ELR (cell line): ENCODE data around the gene RNF224.

Experiments used
- DNase-seq: peaks from one replicate; pipeline ENCODE4 v3.0.0-alpha.2; 2015; ENCODE audit warnings: low read depth

Gene RNF224

DNA sequence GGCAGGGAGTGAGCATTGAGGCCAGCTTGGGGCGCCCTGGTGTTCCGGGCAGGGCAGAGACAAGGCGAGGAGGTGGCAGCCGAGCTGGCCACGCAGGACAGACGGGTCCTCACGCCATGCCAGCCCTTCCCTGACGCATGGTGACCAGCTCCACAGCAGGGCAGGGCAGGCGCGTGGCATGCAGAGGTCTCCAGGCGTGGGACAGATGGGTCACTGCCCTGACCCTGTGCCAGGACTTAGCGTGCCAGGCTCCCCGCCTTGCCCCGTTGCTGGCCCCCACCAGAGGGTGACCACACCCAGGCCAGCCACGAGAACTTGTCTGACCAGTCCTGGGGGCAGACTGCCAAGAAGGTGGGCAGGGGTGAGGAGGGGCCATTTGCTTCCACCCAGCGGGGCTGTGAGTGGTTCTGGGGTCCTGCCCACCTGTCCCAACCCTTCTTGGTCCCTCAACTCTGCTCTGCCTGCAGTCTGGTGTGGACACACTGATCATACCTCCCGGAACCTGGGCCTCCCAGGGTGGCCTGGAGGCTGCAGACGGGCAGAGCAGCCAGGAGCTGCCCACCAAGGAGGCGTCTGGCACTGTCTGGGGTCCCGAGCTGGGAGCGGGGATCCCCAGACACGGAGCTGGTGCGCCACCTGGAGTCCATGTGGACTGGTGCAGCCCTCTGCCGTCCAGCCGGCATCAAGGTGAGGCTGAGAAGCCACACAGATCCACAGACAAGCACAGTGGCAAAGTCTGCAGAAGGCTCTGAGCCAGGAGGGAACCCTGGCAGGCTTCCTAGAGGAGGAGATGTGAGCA lies at the start of gene RNF224:
Gene RNF224, plus strand, starts transcription at position 449 of the 799 bp plus-strand sequence. CDS start 834 bp downstream, outside the sequence.
- peak; percentile 83 for DNase-seq

GRCh38 chr9:137178201-137178938 lies 48.9 kb upstream of the RNF224 start:
- peak; percentile 51 for DNase-seq

GRCh38 chr9:137178939-137179630 lies 48.2 kb upstream of the RNF224 start:
- no peak for DNase-seq

DNA sequence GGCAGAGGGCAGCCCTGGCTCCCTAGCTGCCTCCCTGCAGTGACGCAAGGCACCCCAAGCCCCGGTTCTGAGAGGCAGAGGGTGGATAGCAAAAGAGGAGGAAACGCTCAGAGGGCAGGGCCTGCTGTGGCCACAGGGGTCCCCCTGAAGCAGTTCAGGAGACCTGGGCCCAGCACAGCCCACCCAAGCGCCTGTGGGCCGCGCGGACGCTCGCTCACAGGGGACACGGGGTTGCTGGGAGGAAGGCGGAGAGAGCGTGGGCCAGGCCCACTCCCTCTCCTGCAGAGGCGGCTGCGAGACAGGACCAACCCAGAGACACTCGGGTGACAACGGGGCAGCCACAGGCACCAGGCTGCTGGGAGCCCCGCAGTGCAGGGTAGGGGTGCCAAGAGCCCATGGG lies 47.5 kb upstream of the RNF224 start:
- DNase-seq, result no peak

DNA sequence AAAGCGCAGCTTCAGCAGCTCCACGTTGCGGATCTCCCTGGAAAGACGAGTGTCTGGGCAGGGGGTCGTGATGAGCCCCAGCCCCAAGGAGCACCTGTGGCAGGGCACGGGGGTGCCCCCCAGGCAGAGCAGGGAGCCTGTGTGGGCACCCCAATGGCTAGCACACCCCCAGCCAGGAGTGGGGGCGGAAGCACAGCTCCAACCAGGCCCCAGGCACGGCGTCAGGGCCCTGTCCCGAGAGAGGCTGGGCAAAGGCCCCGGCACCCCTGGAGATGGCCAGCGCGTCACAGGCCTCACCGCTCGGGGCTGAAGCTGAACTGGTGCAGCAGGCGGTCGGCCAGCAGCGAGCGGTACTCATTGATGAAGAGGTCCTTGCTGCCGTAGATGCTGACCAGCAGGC lies 46.8 kb upstream of the RNF224 start:
- DNase-seq, result no peak

- DNase-seq, result no peak
These were observed 45.6 kb upstream of the RNF224 start for GRCh38 chr9:137181680-137182079.

GRCh38 chr9:137182836-137183235 lies 44.5 kb upstream of the RNF224 start:
- DNase-seq, result no peak

DNA sequence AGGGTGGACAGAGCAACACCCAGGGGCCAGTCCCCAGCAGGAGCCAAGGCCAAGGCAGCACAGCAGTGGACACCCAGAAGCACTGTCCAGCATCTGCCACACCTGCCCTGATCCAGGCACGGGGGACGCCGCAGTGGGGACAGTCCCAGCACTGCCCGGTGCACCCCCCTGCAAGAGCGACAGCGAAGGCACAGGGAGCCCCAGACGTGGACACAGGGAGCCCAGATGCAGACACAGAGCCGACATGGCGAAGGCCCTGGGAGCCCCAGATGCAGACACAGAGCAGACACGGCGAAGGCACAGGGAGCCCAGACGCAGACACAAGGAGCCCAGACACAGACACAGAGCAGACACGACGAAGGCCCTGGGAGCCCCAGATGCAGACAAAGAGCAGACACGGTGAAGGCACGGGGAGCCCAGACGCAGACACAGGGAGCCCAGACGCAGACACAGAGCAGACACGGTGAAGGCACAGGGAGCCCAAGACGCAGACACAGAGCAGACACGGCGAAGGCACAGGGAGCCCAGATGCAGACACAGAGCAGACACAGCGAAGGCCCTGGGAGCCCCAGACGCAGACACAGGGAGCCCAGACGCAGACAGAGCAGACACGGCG lies 43.2 kb upstream of the RNF224 start:
- no peak for DNase-seq

GRCh38 chr9:137184881-137185660 lies 42.2 kb upstream of the RNF224 start:
- no peak for DNase-seq

GRCh38 chr9:137185921-137186320 lies 41.4 kb upstream of the RNF224 start:
- no peak for DNase-seq

DNA sequence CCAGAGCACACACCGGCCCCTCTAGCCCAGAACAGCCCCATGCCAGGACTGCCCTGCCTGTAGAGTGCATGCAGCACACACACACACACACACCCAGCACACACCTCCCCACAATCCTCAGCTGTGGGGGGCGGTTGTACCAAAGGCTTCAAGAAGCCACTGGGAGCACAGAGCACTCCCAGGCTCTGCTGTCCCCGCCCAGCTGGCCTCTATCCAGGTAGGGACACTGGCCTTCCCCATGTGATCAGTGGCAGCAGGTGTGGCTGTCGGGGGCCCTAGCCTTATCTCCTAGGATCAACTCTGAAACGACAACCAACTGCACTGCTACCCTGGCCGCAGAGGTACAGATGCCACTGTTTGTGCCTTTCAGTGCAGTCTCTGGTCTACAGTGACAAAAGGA lies 40.9 kb upstream of the RNF224 start:
- DNase-seq, result no peak

DNA sequence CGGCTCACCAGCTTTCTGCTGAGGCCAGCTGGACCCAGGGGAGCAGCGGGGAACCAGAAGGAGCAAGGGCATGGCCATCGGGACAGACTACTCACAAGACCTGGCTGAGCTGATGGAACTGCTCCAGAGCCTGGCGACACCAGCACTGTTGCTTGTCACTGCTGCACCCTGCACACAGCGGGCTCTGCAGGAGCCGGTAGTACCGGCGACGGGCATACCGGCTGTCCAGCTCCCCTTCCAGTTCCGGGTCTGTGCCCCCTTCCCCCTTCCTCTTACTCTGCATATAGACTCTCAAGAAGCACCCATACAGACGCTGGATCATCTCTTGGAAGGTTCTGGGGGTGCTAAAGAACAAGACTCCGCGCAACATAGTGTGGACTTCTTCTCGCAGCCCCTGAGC lies 39.9 kb upstream of the RNF224 start:
- no peak for DNase-seq

GRCh38 chr9:137188086-137188489 lies 39.2 kb upstream of the RNF224 start:
- no peak for DNase-seq

DNA sequence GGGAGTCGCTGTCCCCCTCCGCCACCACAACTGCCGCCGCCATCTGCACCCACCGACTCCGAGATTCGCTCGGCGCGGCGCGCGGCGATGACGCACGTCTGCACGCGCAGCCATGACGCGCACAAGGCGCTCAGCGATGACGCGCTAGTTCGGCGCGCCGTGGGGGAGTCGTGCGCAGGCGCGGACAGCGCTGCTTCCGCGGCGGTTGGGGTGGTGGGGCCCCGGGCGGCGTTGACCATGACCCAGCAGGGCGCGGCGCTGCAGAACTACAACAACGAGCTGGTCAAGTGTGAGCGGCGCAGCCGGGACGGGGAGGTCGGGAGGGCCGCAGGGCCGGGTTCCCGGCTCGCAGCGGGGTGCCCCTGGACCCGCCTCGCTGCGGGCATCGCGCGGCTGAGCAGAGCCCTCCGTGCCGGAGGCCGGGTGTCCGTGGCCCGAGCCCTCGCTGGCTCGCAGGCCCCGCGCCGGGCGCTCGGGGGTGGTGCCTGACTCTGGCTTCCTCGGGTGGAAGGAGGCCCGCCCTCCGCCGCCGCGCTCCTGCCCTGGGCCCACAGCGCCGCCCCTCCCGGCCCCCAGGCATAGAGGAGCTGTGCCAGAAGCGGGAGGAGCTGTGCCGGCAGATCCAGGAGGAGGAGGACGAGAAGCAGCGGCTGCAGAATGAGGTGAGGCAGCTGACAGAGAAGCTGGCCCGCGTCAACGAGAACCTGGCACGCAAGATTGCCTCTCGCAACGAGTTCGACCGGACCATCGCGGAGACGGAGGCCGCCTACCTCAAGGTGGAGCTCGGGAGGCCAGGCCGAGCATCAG lies 38.6 kb upstream of the RNF224 start, which contains the start of the genes ANAPC2 and SSNA1:
Gene ANAPC2, minus strand, starts transcription at position 71 of the 807 bp plus-strand sequence. Its CDS starts 28 bp downstream, at position 43.
Gene SSNA1, plus strand, starts transcription at position 187 of the 807 bp plus-strand sequence. Its CDS starts 51 bp downstream, at position 238.
- peak; percentile 95 for DNase-seq

DNA sequence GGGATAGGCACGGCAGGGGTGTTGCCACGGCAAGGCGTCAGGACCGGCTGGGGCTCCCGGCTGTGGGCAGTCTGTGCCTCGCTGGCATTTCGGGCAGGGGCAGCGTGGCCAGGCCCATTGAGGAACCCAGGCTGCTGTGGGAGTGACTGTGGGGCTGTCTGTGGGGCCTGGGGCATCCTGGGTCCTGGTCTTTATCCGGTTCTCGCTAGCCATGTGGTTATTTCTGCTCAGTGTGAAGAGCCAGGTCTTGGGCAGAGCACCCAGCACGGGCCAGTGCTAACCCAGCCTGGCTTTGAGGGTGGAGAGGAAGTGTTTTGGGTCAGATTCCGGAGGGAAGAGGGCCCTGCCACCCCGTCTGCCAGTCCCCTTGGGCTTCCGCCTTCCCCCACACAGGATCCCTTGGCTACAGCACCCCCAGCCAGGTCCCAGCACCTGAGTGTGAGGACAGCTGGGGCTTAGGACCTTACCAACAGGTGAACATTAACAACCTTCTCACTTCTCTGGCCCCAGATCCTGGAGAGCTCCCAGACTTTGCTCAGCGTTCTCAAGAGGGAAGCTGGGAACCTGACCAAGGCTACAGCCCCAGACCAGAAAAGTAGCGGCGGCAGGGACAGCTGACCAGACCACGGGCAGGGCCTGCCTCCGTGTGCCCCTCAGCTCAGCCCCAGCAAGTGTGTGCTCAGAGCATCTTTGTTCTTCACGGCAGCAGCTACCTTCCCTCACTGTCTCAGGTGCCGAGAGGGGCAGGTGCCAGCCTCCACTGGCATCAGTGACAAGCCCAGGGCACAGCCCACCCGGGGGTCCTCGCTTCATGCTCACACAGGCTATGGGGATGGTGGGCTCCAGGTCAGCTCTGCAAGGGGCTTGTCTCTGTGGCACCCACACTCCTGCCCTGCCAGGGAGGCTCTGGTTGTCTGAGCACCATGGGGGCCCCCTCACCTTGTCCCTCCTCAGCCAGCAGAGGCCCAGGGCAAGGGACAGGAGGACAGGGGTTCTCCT lies 37.7 kb upstream of the RNF224 start:
- DNase-seq, result no peak

DNA sequence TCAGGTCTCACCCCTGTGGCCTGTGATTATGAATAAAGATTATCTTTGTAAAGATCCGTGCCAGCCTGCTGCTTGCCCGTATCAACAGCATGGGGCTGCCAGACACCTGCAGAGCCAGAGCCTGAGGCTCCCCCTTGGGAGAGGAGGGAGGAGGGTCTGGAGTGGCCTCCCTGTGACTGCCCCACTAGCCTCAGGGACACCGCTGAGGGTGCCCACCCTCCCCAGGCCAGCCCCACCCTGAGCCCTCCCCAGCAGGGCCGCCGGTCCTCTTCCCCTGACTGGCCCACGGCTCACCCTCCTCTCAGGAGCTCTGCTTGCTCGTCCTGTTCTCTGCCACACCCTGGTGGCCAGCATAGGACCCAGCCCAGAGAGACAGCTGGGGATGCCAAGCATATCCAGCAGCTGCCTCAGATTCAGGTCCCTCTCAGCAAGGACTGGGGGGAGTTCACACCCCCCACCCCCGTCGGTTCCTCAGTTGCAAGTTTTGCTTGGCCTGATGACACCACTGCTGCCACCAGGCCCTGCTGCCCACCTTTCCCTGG lies 36.9 kb upstream of the RNF224 start:
- no peak for DNase-seq

- DNase-seq, result no peak
These were observed 36.1 kb upstream of the RNF224 start for GRCh38 chr9:137191245-137191644.

DNA sequence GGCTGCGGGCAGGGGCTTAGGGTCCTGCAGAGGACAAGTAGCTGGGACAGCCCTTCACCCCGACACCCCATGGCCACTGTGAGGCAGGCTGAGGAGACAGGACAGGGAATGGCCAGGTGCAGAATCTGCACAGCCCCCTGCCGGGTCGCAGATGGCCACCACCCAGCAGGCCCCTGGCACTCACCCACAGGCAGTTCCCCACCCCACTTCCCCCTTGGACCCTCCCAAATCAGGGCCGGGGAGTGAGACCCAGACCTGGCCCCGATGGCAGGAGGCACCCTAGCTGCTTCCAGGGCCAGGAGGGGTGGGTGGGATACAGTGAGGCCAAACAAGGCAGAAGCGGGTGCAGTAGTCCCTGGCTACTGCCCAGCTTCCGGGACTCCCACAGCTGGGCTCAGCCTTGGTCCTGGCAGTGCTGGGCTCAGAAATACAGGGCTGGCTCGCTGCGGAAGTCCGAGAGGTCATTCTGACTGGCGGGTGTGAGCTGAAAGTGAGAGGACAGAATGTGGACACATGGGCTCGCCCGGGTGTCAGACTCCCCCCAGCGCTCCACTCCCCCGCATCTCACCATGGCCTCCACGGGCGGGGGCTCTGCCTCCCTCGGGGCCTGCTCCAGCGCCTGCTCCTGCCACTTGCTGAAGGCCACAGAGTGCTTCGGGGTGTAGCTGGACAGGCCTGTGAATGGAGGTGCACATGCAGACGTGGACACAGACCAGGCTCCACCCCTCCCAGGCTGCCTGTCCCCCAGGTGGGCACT lies 35.4 kb upstream of the RNF224 start:
- no peak for DNase-seq
